ENCODE data around the gene PCDHA1. TPM values are rescaled to one million over a fixed set of nuclear protein-coding genes. Genes with fewer than 3 reads are reported as not detected.

Gene PCDHA1
- total and polyA plus RNA-seq, 2 experiments from 2014 or later: 0.81 to 1.6 TPM

DNA sequence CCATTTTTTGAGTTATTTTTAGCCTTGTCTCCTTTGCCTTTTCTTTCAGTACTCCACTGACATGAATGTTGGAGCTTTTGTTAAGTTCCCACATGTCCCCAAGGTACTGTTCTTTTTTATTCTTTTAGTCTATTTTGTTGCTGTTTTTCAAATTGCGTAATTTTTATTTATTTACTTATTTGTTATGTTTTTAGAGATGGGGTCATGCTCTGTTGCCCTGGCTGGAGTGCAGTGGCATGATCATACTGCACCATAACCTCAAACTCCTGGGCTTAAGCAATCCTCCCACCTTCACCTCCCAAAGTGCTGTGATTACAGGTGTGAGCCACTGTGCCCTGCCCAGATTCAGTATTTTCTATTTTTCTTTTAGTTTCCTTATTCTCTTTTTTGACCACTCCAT is 5.4 kb upstream of the PCDHA1 start:
- Histone ChIP-seq H3K4me1 (ENCODE audit: insufficient read depth) (no peaks in the 10 kb centered on the region), H3K4me3 (no peak overlapping the region), H3K36me3 (ENCODE audit: insufficient read depth) (no peaks in the 10 kb centered on the region; the same call in 1 of the 2 replicates), H4K20me1 (replicated peaks; ENCODE audit: insufficient read depth) (no peaks in the 10 kb centered on the region), H3K79me2 (replicated peaks; ENCODE audit: insufficient read depth) (no peaks in the 10 kb centered on the region), H3K9me2 (ENCODE audit: insufficient read depth) (0 out of 2 replicates have a peak, but pooled peaks cover 4% of the 10 kb centered on the region), H3F3A (replicated peaks; ENCODE audit: low read depth) (no peaks in the 10 kb centered on the region), H3K4me2 (no peak overlapping the region), H3K27me3 (ENCODE audit: insufficient read depth) (no peaks in the 10 kb centered on the region), H2AFZ (no peak overlapping the region), H3K27ac (ENCODE audit: low read depth) (no peak overlapping the region)
- no peak overlapping the region for H3K27ac Mint-ChIP-seq
- H3K4me3 Mint-ChIP-seq: no peak overlapping the region
- no peaks in the 10 kb centered on the region for H3K4me1 Mint-ChIP-seq
- DNase-seq (ENCODE audit: low spot score) (no peak), ATAC-seq (no peak)
- peaks cover 27% of the 10 kb centered on the region for H3K36me3 Mint-ChIP-seq (ENCODE audit: low read depth)
- no peaks in the 10 kb centered on the region for H3K27me3 Mint-ChIP-seq (ENCODE audit: insufficient read depth, low read depth, poor library complexity)
- peaks cover 84% of the 10 kb centered on the region for H3K9me3 Mint-ChIP-seq
- TF ChIP-seq STAT1 (IDR thresholded peaks at IDR 0.05; ENCODE audit: unreplicated experiment) (no peak), JUNB (IDR thresholded peaks at IDR 0.05; ENCODE audit: unreplicated experiment) (no peak), EZH2 (IDR thresholded peaks at IDR 0.05; ENCODE audit: low read depth, unreplicated experiment) (no peak), CREB1 (CRISPR knock-in tag; IDR thresholded peaks at IDR 0.05; ENCODE audit: low read depth) (no peak), EZH2phosphoT487 (IDR thresholded peaks at IDR 0.05; ENCODE audit: unreplicated experiment) (no peak), NANOG (IDR thresholded peaks at IDR 0.05; ENCODE audit: borderline replicate concordance) (no peak), ZNF331 (CRISPR knock-in tag; IDR thresholded peaks at IDR 0.05; ENCODE audit: low read depth) (no peak), POLR2AphosphoS5 (IDR thresholded peaks at IDR 0.05; ENCODE audit: low read depth) (no peak)
- TF ChIP-seq, protein P1, sequence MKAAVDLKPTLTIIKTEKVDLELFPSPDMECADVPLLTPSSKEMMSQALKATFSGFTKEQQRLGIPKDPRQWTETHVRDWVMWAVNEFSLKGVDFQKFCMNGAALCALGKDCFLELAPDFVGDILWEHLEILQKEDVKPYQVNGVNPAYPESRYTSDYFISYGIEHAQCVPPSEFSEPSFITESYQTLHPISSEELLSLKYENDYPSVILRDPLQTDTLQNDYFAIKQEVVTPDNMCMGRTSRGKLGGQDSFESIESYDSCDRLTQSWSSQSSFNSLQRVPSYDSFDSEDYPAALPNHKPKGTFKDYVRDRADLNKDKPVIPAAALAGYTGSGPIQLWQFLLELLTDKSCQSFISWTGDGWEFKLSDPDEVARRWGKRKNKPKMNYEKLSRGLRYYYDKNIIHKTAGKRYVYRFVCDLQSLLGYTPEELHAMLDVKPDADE (IDR thresholded peaks at IDR 0.05): no peak
- TF ChIP-seq, protein P2, sequence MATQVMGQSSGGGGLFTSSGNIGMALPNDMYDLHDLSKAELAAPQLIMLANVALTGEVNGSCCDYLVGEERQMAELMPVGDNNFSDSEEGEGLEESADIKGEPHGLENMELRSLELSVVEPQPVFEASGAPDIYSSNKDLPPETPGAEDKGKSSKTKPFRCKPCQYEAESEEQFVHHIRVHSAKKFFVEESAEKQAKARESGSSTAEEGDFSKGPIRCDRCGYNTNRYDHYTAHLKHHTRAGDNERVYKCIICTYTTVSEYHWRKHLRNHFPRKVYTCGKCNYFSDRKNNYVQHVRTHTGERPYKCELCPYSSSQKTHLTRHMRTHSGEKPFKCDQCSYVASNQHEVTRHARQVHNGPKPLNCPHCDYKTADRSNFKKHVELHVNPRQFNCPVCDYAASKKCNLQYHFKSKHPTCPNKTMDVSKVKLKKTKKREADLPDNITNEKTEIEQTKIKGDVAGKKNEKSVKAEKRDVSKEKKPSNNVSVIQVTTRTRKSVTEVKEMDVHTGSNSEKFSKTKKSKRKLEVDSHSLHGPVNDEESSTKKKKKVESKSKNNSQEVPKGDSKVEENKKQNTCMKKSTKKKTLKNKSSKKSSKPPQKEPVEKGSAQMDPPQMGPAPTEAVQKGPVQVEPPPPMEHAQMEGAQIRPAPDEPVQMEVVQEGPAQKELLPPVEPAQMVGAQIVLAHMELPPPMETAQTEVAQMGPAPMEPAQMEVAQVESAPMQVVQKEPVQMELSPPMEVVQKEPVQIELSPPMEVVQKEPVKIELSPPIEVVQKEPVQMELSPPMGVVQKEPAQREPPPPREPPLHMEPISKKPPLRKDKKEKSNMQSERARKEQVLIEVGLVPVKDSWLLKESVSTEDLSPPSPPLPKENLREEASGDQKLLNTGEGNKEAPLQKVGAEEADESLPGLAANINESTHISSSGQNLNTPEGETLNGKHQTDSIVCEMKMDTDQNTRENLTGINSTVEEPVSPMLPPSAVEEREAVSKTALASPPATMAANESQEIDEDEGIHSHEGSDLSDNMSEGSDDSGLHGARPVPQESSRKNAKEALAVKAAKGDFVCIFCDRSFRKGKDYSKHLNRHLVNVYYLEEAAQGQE (IDR thresholded peaks at IDR 0.05; ENCODE audit: unreplicated experiment): no peak
- TF ChIP-seq, protein P3, sequence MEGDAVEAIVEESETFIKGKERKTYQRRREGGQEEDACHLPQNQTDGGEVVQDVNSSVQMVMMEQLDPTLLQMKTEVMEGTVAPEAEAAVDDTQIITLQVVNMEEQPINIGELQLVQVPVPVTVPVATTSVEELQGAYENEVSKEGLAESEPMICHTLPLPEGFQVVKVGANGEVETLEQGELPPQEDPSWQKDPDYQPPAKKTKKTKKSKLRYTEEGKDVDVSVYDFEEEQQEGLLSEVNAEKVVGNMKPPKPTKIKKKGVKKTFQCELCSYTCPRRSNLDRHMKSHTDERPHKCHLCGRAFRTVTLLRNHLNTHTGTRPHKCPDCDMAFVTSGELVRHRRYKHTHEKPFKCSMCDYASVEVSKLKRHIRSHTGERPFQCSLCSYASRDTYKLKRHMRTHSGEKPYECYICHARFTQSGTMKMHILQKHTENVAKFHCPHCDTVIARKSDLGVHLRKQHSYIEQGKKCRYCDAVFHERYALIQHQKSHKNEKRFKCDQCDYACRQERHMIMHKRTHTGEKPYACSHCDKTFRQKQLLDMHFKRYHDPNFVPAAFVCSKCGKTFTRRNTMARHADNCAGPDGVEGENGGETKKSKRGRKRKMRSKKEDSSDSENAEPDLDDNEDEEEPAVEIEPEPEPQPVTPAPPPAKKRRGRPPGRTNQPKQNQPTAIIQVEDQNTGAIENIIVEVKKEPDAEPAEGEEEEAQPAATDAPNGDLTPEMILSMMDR (conservative IDR thresholded peaks at IDR 0.05; ENCODE audit: low read depth in 2 of 2): no peak
- TF ChIP-seq, protein P4, sequence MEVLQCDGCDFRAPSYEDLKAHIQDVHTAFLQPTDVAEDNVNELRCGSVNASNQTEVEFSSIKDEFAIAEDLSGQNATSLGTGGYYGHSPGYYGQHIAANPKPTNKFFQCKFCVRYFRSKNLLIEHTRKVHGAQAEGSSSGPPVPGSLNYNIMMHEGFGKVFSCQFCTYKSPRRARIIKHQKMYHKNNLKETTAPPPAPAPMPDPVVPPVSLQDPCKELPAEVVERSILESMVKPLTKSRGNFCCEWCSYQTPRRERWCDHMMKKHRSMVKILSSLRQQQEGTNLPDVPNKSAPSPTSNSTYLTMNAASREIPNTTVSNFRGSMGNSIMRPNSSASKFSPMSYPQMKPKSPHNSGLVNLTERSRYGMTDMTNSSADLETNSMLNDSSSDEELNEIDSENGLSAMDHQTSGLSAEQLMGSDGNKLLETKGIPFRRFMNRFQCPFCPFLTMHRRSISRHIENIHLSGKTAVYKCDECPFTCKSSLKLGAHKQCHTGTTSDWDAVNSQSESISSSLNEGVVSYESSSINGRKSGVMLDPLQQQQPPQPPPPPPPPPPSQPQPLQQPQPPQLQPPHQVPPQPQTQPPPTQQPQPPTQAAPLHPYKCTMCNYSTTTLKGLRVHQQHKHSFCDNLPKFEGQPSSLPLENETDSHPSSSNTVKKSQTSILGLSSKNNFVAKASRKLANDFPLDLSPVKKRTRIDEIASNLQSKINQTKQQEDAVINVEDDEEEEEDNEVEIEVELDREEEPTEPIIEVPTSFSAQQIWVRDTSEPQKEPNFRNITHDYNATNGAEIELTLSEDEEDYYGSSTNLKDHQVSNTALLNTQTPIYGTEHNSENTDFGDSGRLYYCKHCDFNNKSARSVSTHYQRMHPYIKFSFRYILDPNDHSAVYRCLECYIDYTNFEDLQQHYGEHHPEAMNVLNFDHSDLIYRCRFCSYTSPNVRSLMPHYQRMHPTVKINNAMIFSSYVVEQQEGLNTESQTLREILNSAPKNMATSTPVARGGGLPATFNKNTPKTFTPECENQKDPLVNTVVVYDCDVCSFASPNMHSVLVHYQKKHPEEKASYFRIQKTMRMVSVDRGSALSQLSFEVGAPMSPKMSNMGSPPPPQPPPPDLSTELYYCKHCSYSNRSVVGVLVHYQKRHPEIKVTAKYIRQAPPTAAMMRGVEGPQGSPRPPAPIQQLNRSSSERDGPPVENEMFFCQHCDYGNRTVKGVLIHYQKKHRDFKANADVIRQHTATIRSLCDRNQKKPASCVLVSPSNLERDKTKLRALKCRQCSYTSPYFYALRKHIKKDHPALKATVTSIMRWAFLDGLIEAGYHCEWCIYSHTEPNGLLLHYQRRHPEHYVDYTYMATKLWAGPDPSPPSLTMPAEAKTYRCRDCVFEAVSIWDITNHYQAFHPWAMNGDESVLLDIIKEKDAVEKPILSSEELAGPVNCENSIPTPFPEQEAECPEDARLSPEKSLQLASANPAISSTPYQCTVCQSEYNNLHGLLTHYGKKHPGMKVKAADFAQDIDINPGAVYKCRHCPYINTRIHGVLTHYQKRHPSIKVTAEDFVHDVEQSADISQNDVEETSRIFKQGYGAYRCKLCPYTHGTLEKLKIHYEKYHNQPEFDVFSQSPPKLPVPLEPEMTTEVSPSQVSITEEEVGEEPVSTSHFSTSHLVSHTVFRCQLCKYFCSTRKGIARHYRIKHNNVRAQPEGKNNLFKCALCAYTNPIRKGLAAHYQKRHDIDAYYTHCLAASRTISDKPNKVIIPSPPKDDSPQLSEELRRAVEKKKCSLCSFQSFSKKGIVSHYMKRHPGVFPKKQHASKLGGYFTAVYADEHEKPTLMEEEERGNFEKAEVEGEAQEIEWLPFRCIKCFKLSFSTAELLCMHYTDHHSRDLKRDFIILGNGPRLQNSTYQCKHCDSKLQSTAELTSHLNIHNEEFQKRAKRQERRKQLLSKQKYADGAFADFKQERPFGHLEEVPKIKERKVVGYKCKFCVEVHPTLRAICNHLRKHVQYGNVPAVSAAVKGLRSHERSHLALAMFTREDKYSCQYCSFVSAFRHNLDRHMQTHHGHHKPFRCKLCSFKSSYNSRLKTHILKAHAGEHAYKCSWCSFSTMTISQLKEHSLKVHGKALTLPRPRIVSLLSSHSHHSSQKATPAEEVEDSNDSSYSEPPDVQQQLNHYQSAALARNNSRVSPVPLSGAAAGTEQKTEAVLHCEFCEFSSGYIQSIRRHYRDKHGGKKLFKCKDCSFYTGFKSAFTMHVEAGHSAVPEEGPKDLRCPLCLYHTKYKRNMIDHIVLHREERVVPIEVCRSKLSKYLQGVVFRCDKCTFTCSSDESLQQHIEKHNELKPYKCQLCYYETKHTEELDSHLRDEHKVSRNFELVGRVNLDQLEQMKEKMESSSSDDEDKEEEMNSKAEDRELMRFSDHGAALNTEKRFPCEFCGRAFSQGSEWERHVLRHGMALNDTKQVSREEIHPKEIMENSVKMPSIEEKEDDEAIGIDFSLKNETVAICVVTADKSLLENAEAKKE (CRISPR knock-in tag; IDR thresholded peaks at IDR 0.05): no peak
